Stimulated activated CD8-positive, alpha-beta memory T cell treated with anti-CD3 and anti-CD28 coated beads, Interleukin-12 subunit alpha, Interleukin-12 subunit beta, amount 100 ng/mL, for 4 hours (primary cell): ENCODE data around the gene ZCCHC9.
"Not testable (repeated sequence)": the region's sequence is repeated elsewhere in the genome, so short reads cannot be mapped to it uniquely, and the experiment has no call there.

ENCODE experiments used
- DNase-seq: peaks from one replicate; pipeline ENCODE4 v3.0.0-alpha.2; 2020; ENCODE audit warnings: low read depth

ZCCHC9 gene

DNA sequence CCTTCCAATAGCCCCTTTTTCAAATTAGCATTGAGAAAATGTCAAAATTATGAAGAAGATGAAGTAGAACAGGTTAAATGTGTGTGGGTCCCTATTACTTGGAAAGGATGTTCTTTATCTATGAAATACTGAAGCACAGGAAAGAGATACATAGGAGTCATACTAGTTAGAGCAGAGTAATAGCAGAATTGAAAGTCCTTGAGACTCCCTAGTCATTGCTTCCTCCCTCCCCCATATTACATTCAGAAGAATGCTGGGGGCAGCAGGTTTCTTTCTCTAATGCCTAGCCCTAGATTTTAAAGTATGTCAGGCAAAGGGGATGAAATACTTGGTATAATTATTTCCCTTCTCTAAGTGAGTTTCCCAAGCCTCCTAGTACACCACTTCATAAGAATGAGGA lies 4.4 kb downstream of the ZCCHC9 start:
- no peak for DNase-seq

DNA sequence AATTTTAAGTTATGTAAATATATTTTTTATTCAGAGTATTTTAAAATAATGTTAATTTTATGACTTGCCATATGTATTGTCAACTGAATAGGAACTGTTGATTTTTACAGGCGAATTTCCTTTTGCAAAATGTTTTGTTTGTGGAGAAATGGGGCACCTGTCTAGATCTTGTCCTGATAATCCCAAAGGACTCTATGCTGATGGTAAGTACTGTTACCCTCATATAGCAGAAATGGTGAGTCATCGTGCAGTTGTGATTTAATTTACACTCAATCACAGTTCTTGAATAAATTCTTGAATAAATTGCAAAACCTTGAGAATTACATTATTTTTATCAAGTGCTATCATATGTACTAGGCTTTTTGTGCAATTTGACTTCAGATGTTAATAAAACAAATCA lies 7.4 kb downstream of the ZCCHC9 start:
- no peak for DNase-seq

DNA sequence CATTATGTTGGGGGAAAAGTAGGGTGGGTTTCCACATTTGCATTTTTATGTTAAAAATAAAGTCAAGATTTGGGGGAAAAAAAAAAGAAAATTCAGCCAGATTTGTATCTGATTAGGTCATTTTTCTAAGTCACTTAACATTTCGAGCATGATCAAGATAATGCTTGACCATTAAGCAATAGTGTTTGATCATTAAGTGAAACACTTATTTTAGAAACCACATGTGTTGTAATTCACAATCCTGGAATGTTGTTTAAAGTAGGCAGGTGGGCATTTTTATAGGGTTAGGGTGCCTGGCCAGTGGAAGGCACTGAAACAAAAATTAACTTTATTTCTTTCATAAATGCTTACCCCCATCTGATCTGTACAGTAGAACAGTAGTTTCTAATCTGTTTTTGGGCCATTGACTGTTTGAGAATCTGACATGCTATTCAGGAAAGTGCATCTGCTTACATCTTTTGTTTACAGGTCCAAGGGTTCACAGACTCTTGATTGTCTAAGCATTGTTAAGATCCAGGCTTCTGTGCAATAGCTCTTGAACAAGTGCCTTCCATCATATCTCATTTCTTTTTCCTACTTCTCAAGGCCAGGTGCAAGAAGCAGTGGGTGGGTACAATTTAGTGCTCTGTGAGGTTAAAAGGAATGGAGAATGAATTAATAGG lies 9.1 kb downstream of the ZCCHC9 start:
- no peak for DNase-seq

DNA sequence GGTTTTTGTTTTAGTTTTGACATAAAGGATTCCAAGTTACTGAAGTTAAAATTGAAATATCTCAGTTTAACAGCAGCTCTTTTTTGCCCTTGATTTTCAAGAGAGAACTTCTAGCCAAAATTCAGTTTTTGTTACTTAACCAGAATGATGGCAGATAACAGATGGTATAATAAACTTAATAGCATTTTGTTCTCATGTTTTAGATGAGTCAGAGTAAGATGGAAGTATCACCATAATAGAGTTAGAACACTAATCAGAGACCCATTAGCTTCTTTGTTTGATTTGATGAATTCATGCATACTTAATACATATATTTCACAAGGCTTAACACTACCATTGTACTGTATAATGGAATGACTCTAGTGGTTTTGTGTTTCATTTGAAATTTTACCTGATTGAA lies 11.9 kb downstream of the ZCCHC9 start:
- DNase-seq, result no peak

DNA sequence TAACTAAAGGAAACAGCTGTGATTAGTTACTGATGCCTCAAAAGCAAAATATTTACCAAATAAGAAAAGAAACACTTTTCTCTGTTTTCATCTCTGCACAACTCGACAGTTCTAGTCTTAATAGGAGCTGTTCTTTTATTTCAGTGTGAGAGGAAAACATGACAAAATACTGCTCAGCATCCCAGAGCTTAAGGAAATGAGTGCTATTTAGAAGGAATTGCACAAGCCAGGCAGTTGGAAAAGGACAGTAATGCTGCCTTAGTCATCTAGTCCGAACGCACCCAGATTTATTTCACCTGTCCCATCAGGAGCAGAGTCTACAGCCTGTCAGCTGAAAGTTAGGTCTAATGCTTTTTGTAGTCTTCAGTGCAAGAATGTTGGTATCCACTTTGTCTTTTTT lies 12.3 kb downstream of the ZCCHC9 start:
- DNase-seq, result no peak

DNA sequence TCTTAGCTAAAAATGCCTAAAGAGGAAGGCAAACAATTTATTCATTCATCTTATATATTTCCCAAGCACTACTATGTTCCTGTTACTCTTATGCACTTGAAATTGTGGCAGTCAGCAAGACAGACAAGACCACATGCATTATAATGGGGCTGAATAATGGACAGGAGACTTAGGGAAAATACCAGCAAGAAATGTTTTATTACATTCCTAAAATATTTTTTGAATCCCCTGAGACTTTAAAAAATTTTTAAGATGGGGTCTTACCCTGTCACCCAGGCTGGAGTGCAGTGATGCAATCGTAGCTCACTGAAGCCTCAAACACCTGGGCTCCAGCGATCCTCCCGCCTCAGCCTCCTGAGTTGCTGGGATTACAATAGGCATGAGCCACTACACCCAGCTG lies 13.2 kb downstream of the ZCCHC9 start:
- no peak for DNase-seq

DNA sequence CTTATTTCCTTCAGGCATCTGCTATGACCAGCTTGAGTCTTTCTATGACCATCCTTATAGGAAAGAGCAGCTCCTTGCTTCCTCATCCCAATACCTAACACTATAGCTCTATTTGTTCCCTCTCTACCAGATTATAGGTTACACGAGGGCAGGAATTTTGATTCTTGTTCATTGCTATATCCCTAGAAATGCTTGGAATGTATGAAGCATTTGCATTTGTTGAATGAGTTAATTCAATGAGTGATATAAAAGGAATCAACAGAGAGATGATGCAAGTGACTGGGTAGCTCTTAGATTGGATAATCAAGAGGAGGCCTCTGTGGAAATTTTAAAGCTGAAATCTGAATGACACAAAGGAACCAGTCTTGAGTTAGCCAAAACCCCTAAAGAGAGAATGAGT lies 13.9 kb downstream of the ZCCHC9 start:
- no peak for DNase-seq

DNA sequence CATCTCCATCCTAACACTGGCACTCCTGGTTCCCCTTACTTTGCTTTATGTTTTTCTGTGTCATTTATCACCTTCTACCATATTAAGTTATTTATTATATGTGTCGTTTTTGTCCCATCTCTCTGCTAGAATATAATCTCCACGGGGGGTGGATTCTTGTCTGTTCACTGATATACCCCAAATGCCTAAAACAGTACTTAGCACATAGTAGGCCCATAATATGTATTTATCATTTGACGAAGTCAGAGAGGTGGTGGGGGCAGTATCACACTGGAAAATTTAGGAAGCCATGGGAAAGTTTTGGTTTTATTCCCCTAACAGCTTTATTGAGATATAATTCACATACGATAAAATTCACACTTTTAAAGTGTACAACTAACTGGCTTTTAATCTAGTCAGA lies 14.4 kb downstream of the ZCCHC9 start:
- no peak for DNase-seq

DNA sequence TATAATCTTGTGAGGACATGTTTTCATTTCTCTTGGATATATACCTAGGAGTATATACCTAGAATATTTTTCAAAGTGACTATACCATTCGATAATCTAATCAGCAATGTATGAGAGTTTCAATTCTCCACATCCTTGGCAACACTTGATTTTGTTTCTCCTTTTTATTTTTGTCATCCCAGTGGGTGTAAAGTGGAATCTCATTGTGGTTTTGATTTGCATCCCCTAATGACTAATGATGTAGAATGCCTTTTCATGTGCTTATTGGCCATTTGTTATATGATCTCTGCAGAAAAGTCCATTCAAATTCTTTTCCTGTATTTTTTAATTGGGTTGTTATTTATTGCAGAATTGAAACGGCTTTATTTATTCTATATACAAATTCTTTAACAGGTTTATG lies 15.2 kb downstream of the ZCCHC9 start:
- no peak for DNase-seq

DNA sequence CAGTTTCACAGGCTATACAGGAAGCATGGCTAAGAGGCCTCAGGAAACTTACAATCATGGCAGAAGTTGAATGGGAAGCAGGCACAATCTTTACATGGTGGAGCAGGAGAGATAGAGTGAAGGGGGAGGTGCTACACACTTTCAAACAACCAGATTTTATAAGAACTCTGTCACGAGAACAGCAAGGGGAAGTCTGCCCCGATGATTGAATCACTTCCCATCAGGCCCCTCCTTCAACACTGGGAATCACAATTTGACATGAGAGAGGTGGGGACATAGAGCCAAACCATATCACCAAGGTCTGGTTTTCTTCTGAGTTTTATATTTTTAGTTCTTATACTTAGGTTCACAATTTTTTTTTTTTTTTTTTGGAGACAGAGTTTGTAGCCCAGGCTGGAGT lies 16.1 kb downstream of the ZCCHC9 start:
- DNase-seq, result no peak

DNA sequence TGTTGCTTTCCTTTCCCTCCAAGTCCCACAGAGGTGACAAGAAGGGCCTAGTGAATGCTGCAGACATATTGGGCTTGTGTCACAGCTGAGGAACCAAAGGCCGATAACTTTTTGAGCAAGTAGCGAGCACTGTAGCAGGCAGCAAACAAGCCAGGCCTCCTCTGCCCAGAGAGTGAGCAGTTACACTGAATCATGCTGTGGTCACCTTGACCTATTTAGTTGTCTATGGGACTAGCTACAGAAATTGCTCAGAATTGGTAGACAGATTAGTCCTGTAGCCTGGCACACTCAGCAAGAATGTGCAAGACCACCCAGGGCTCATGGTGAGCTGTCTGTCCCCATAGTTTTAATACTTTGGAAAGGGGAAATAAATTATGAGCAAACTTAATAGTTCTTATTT lies 25.2 kb downstream of the ZCCHC9 start:
- DNase-seq, result no peak

DNA sequence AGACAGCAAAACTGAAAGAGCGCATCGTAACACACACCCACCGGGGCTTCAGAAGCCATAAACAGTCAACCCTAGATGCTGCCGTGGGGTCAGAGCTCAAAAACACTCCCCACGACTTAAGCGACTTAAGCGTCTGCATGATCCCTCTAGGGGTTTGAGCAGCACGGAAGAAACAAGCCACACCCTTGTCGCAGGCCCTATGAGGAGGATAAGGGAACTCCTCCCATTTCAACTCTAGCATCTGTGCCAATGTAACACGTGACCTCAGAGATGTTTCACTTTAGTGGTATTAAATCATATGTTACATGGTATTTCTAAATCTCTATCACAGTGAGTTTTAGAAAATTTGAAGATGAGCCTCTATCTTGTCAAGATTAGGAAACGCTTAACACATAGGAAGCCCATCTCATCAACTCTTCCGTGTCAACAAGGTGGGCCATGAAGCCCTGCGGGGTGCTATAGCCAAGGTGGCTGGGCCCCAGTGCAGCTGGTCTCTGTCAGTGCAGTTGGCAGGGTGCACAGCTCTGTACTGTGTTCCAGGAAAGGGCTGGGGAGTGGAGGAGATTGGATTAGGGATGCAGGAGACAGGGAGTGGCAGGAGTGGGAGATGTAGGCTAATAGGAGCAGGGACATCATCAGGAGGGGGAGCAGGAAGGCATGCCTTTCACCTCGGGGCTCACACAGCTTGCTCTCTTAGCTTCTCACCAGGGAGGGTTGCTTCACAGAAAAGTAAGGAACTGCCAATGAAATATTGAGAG lies 33.1 kb downstream of the ZCCHC9 start:
- no peak for DNase-seq

DNA sequence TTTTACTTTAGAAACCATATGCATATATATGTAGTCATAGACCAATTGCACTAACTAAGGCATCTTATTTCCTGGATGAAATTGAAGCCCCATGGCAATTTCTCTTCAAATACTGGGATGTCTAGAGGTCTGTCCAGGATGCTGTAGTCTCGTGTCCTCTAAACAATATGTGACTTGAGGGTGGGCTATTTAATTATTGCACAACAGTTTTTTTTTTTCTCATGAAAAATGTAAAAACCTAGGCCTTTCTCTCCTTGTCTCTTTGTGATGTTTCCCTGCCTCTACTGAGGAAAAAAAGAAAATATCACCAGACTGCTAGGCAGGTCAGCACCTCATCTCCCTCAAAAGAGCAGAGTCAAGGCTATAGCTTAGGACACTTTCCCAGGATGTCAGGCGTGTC lies 34.6 kb downstream of the ZCCHC9 start:
- DNase-seq, result no peak

DNA sequence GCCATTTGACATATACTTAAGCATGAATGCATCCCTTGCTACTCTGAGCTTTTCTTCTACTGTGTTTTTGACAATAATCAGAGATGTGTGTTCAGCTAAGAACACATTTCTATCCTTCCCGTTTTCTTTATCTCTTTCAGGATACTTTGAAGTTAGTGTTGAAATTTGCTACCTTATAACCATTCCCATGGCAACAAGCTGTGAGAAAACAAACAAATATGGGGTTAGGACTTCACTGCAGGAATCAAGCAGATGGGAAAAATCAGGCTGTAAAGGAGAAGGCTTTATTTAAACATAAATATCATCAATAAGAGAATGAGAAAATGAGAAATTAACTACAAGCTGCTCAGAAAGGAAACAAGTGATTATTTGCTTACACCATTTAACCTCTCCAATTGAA lies 35.2 kb downstream of the ZCCHC9 start:
- DNase-seq, result no peak

DNA sequence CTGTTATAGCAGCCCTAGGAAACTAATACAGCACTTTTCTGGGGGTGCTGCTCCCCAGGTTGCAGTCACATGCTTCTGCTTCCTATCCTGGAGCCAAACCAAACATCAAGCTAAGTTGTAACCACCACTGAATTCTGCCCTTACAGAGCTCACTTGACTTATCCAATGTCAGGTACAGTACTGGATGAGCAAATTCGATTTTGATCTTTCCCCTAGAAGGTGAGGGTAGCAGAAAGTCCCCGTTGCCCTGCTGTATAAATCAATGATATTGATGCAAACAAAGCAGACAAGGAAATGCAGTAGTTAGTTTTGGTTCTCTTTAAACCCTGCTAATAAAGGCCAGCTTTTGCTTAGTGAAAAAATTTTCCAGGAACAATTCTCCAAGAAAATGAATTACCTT lies 36.4 kb downstream of the ZCCHC9 start:
- no peak for DNase-seq

DNA sequence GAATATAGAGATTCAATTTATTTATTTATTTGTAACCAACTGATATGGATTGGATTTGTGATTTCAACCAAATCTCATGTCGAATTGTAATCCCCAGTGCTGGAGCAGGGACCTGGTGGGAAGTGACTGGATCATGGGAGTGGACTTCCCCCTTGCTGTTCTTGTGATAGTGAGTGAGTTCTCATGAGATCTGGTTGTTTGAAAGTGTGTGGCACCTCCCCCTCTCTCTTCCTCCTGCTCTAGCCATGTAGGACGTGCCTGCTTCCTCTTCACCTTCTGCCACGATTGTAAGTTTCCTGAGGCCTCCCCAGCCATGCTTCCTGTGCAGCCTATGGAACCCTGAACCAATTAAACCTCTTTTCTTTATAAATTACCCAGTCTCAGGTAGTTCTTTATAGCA lies 36.8 kb downstream of the ZCCHC9 start:
- DNase-seq, result not testable (repeated sequence)

DNA sequence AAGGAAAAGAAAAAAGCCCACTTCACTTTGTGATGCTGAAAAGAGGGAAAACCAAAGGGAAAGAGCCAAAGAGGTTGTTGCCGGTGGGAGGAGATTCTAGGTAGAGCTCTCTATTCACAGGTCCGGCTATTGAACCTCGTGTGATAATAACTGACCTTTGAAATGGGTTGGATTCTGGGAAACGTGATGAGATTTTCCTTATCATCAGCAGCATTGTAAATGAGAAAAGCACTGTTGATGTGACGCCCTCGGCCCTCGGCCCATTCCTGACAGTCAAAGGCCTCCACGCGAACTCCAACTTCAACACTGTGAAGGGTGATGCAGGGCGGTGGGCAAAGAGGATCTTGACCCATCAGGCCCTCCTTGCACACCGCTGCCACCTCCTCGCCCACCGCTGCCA lies 43.3 kb downstream of the ZCCHC9 start:
- DNase-seq, result no peak

DNA sequence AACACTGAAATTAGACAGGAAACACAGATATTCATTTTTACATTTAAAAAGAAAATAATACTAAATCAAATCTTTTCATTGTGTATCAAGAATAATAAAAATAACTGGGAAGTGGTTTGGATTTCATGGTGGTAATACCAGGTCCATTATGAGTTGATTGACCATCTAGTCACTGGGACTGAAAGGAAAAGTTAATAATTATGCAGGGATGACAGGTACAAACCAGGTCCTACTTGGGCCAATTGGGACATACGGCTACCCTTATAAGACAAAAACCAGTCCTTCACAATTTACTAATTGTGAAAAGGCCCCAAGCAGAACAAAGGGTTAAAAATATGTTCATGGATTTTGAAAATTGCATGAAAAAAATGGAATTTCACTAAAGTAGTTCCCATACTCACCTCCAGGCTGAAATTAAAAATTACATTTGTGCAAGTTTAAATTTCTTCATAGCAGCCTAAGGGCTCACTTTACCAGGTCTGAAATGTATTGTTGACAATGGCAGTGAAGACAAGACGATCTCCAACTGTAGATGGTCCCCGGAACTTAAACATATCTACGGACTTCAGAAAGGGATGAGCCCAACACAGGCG lies 44.1 kb downstream of the ZCCHC9 start:
- no peak for DNase-seq

DNA sequence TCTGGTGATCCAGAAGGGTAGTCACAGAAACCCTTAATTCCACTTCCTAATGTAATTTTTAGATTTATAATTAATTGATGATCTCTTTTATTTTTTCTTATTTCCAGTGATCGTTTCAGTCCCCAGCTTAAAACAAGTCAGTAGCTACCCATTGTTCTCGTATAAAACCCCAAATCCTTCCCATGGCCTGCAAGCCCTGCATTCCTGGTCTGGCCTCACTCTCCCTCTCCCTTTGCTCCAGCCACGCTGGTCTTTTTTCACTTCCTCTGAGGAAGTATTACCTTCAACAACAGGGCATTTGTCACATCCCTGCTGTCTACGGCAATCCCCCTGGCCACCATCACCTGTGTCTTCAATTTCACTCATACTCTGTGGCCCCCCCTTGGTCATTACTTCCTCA lies 47.8 kb downstream of the ZCCHC9 start:
- DNase-seq, result no peak

DNA sequence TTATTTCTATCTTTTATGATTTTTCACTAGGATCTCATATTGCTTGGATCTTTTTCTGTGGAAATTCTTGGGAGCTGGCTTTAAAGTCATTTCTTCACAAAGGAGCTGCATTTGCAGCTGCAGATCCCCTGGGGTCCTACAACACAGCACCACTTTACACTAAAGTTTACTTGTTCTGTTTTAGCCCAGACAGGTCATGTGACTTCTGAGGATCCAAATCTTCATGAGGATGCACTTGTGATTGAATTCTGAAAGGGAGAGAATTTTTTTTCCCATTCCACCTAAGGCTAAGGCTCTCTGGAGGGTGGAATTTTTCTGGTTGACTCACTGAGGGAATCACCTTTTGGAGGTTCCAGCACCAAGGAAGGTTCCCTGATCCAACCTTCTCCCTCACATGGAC lies 49.1 kb downstream of the ZCCHC9 start:
- DNase-seq, result no peak

DNA sequence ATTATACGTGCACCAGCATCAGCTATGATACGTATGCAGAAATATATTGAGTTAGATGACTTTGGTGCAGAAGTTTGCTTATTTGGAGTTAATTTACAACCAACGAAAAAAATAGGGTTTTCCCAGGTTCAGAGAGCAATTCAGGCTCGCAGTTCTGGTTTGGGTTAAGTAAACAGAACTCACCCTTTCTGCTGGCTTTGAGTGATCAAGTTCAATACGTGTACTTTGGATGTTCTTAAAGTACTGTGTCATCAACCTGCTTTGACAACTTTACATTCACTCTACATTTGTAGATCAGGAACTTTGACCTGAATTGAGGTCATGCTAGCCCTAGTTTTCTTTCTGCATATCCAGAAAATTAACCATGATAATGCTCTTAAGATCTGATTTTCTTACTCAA lies 51.8 kb downstream of the ZCCHC9 start:
- DNase-seq, result no peak

DNA sequence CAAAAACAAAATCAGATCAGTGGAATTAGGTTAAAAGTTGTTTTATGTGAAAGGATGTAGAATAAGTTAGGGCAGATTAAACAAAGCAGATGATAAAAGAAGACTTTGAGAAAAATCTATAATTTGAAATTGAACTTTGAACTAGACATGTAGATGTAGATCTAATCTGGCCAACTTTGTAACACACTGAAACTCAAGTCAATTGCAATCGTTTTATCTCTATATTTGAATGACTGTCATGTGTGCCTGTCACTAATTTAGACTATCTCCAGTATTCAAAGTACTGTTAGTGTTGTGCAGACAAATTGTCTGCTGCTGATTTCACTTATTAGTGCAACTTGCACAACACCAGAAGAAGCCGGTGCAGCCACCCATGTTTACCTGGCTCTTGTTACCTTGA lies 52.7 kb downstream of the ZCCHC9 start:
- DNase-seq, result no peak
